Testis (tissue), 2 donors: ENCODE results near the gene DENND11.

Experiments used
- POLR2A ChIP-seq: fragments of 450-650 bp; IDR thresholded peaks from one replicate; pipeline ENCODE4 v1.6.1; 2017; ENCODE audit warnings: antibody characterized with exemption, mild to moderate bottlenecking, moderate library complexity
- TF ChIP-seq, protein P1 (sequence below), 3 experiments: fragments of 450-650 bp in 2 of 3; fragments of 200-600 bp in 1 of 3; sonication (generic) in 1 of 3; IDR thresholded peaks; one replicate each; pipeline ENCODE4 v1.5.1; 2016 to 2019; ENCODE audit warnings: antibody characterized with exemption in 3 of 3, mild to moderate bottlenecking in 2 of 3, moderate library complexity in 1 of 3

GRCh38 chr7:141660259-141660658 lies 41.7 kb downstream of the DENND11 start:
- TF ChIP-seq, protein P1, sequence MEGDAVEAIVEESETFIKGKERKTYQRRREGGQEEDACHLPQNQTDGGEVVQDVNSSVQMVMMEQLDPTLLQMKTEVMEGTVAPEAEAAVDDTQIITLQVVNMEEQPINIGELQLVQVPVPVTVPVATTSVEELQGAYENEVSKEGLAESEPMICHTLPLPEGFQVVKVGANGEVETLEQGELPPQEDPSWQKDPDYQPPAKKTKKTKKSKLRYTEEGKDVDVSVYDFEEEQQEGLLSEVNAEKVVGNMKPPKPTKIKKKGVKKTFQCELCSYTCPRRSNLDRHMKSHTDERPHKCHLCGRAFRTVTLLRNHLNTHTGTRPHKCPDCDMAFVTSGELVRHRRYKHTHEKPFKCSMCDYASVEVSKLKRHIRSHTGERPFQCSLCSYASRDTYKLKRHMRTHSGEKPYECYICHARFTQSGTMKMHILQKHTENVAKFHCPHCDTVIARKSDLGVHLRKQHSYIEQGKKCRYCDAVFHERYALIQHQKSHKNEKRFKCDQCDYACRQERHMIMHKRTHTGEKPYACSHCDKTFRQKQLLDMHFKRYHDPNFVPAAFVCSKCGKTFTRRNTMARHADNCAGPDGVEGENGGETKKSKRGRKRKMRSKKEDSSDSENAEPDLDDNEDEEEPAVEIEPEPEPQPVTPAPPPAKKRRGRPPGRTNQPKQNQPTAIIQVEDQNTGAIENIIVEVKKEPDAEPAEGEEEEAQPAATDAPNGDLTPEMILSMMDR (IDR thresholded peaks at IDR 0.05), result no peak
- no peak for TF ChIP-seq POLR2A
